Epithelial cell of proximal tubule (primary cell): ENCODE data around the gene MGAT5. TPM values are rescaled to one million over a fixed set of nuclear protein-coding genes. Genes with fewer than 3 reads are reported as not detected.

Experiments used
- DNase-seq: peaks from one replicate; pipeline ENCODE4 v3.0.0-alpha.2; 2011; ENCODE audit warnings: low read depth
- H3K4me3 ChIP-seq: 2 replicates; pipeline ENCODE4 v1.5.1; 2011; ENCODE audit warnings: low read depth, mild to moderate bottlenecking, low read length
- CTCF ChIP-seq: conservative IDR thresholded peaks from 2 replicates; pipeline ENCODE4 v1.5.1; 2012; ENCODE audit warnings: low read depth, mild to moderate bottlenecking, low read length
- total RNA-seq: library from RNA; depleted of rRNA; stranded (reverse); fragments of >200 nt; gene quantifications from 2 replicates; pipeline ENCODE4 v1.2.3, GENCODE V29; 2015

MGAT5 gene
- total RNA-seq, 1 donor from 2014 or later: 34.0 TPM

- no peak for TF ChIP-seq CTCF
- DNase-seq: no peak
Measured at GRCh38 chr2:134396493-134396892, 142.6 kb downstream of the MGAT5 start.

GRCh38 chr2:134397146-134397896, 143.4 kb downstream of the MGAT5 start:
- H3K4me3 ChIP-seq: no peak overlapping the region
- no peak for TF ChIP-seq CTCF
- no peak for DNase-seq

More at GRCh38 chr2:134396493-134396892, 142.6 kb downstream of the MGAT5 start:
- no peak overlapping the region for H3K4me3 ChIP-seq

GRCh38 chr2:134398300-134398699, 144.4 kb downstream of the MGAT5 start:
- no peak for TF ChIP-seq CTCF
- DNase-seq: no peak
- no peak overlapping the region for H3K4me3 ChIP-seq

GRCh38 chr2:134399096-134399495, 145.2 kb downstream of the MGAT5 start:
- no peak overlapping the region for H3K4me3 ChIP-seq
- DNase-seq: no peak
- no peak for TF ChIP-seq CTCF

- no peak for DNase-seq
- no peak overlapping the region for H3K4me3 ChIP-seq
- no peak for TF ChIP-seq CTCF
Measured at GRCh38 chr2:134401081-134401497, 147.2 kb downstream of the MGAT5 start.

GRCh38 chr2:134401789-134402188, 147.9 kb downstream of the MGAT5 start:
- H3K4me3 ChIP-seq: no peak overlapping the region
- DNase-seq: no peak
- no peak for TF ChIP-seq CTCF

GRCh38 chr2:134402410-134402809, 148.5 kb downstream of the MGAT5 start:
- no peak for DNase-seq
- no peak for TF ChIP-seq CTCF
- H3K4me3 ChIP-seq: no peak overlapping the region
